Breast epithelium (tissue), 4 donors: ENCODE measurements around the gene SAMD10. TPM values are rescaled to one million over a fixed set of nuclear protein-coding genes. Genes with fewer than 3 reads are reported as not detected.
A peak's percentile ranks its signal among the peaks of the same experiment; 100 is the strongest.
"Not testable (repeated sequence)": the region's sequence is repeated elsewhere in the genome, so short reads cannot be mapped to it uniquely, and the experiment has no call there.

ENCODE experiments used
- DNase-seq, 2 donors: peaks; one replicate each; pipeline ENCODE4 v3.0.0-alpha.2; 2019; ENCODE audit warnings: low spot score in 2 of 2
- H3K27ac ChIP-seq, 2 donors: fragments of 200-600 bp; sonication (generic) in 1 of 2; one replicate each; pipeline ENCODE4 v1.5.1; 2016 to 2019; ENCODE audit warnings: mild to moderate bottlenecking in 1 of 2
- H3K27me3 ChIP-seq, 2 donors: fragments of 200-600 bp; sonication (generic) in 1 of 2; one replicate each; pipeline versions ENCODE4 v1.5.1 to v1.6.0; 2017 to 2019; ENCODE audit warnings: control low read depth in 1 of 2, mild to moderate bottlenecking in 1 of 2
- H3K36me3 ChIP-seq: fragments of 200-600 bp; one replicate; pipeline ENCODE4 v1.5.1; 2019
- H3K4me1 ChIP-seq, 2 donors: fragments of 200-600 bp; sonication (generic); one replicate each; pipeline ENCODE4 v1.5.1; 2016 to 2019; ENCODE audit warnings: control low read depth in 1 of 2
- H3K4me3 ChIP-seq, 3 donors: fragments of 200-600 bp; sonication (generic); 1 replicate in 2 of 3; 2 replicates in 1 of 3; pipeline ENCODE4 v1.5.1; 2016 to 2019; ENCODE audit warnings: mild to moderate bottlenecking in 3 of 3, moderate library complexity in 2 of 3
- H3K9me3 ChIP-seq, 2 donors: fragments of 200-600 bp; sonication (generic) in 1 of 2; one replicate each; pipeline ENCODE4 v1.5.1; 2016 to 2019; ENCODE audit warnings: control low read depth in 1 of 2
- CTCF ChIP-seq, 3 donors: fragments of 450-650 bp; IDR thresholded peaks; one replicate each; pipeline ENCODE4 v1.5.1; 2016 to 2017; ENCODE audit warnings: antibody characterized with exemption in 3 of 3, mild to moderate bottlenecking in 3 of 3, moderate library complexity in 3 of 3
- POLR2A ChIP-seq: fragments of 450-650 bp; IDR thresholded peaks from one replicate; pipeline ENCODE4 v1.6.1; 2016; ENCODE audit warnings: antibody characterized with exemption, mild to moderate bottlenecking, moderate library complexity
- POLR2AphosphoS5 ChIP-seq, 3 donors: sonication (generic); formaldehyde crosslinking; IDR thresholded peaks; one replicate each; pipeline ENCODE4 v1.6.1; 2017; ENCODE audit warnings: antibody characterized with exemption in 3 of 3
- intact Hi-C: fragments of 100-400 bp; cut with DNase I; formaldehyde crosslinking; loops from one replicate; pipeline ENCODE4 v1.15.1; 2023; ENCODE audit warnings: low total_unique reads
- total RNA-seq, 3 donors: library from RNA; depleted of rRNA; stranded (reverse); fragments of >200 nt; gene quantifications; one replicate each; pipeline ENCODE4 v1.1.0, GENCODE V29; 2016

Gene SAMD10
- total RNA-seq, 3 donors from 2014 or later, result 0.96 to 3.3 (median 2.8) TPM

- no peak overlapping the region for H3K4me3 ChIP-seq
- no peaks in the 10 kb centered on the region for H3K36me3 ChIP-seq
- H3K27me3 ChIP-seq, result no peaks in the 10 kb centered on the region
- no peaks in the 10 kb centered on the region for H3K9me3 ChIP-seq
- DNase-seq, result peak in 1 of 2 donors; percentile 40
- intact Hi-C loops, result loop anchor here (5.0 to 10.0 kb wide), 2 partner anchors 80 to 437 kb away; partner anchors contain the start of genes DNAJC5 and PTK6
- H3K27ac ChIP-seq, result peak overlapping the region; percentile 35 to 54
- TF ChIP-seq CTCF (IDR thresholded peaks at IDR 0.05) (no peak), POLR2A (no peak)
- peaks cover 0 to 6% of the 10 kb centered on the region in 2 donors for H3K4me1 ChIP-seq
Measured at GRCh38 chr20:63974402-63975200, 4.8 kb downstream of the SAMD10 start.

GRCh38 chr20:63973636-63974401 is 5.6 kb downstream of the SAMD10 start:
- peak overlapping the region; percentile 54 to 58 for H3K27ac ChIP-seq
- H3K4me1 ChIP-seq, result peaks cover 0 to 8% of the 10 kb centered on the region in 2 donors
- DNase-seq, result peak; percentile 76 to 91
- H3K27me3 ChIP-seq, result no peaks in the 10 kb centered on the region
- peak overlapping the region; percentile 15 to 60 (median 42) for H3K4me3 ChIP-seq
- intact Hi-C loops, result loop anchor here (5.0 to 10.0 kb wide), 2 partner anchors 79 to 437 kb away; partner anchors contain the start of genes DNAJC5 and PTK6
- TF ChIP-seq POLR2A (no peak), CTCF (IDR thresholded peaks at IDR 0.05) (peak; percentile 87 to 97 (median 97)), POLR2AphosphoS5 (IDR thresholded peaks at IDR 0.05) (peak in 2 of 3 donors; percentile 20 to 41)
- H3K9me3 ChIP-seq, result no peaks in the 10 kb centered on the region
- no peaks in the 10 kb centered on the region for H3K36me3 ChIP-seq

- intact Hi-C loops, result loop anchor here (5.0 to 10.0 kb wide), 2 partner anchors 78 to 436 kb away; partner anchors contain the start of genes DNAJC5 and PTK6
- Histone ChIP-seq H3K4me3 (no peak overlapping the region), H3K9me3 (no peaks in the 10 kb centered on the region), H3K27ac (peak overlapping the region in 1 of 2 donors; percentile 54), H3K36me3 (no peaks in the 10 kb centered on the region), H3K4me1 (peaks cover 0 to 9% of the 10 kb centered on the region in 2 donors), H3K27me3 (no peaks in the 10 kb centered on the region)
- TF ChIP-seq CTCF (IDR thresholded peaks at IDR 0.05) (no peak), POLR2AphosphoS5 (IDR thresholded peaks at IDR 0.05) (no peak), POLR2A (no peak)
- DNase-seq, result peak in 1 of 2 donors; percentile 16
Measured at GRCh38 chr20:63973160-63973479, 6.3 kb downstream of the SAMD10 start.

GRCh38 chr20:63972312-63973159 is 6.9 kb downstream of the SAMD10 start:
- intact Hi-C loops, result loop anchor here (5.0 to 10.0 kb wide), 2 partner anchors 78 to 435 kb away; partner anchors contain the start of genes DNAJC5 and PTK6
- peak in 1 of 2 donors; percentile 17 for DNase-seq
- H3K4me3 ChIP-seq, result no peak overlapping the region

GRCh38 chr20:63971960-63972311 is 7.5 kb downstream of the SAMD10 start:
- H3K36me3 ChIP-seq, H3K27me3 ChIP-seq, H3K4me3 ChIP-seq, H3K4me1 ChIP-seq, DNase-seq, H3K27ac ChIP-seq, H3K9me3 ChIP-seq: not testable (repeated sequence)
- intact Hi-C loops, result loop anchor here (5.0 to 10.0 kb wide), 2 partner anchors 77 to 435 kb away; partner anchors contain the start of genes DNAJC5 and PTK6

More at GRCh38 chr20:63972312-63973159, 6.9 kb downstream of the SAMD10 start:
- Histone ChIP-seq H3K27ac (no peak overlapping the region), H3K27me3 (no peaks in the 10 kb centered on the region), H3K36me3 (no peaks in the 10 kb centered on the region), H3K9me3 (no peaks in the 10 kb centered on the region), H3K4me1 (peaks cover 0 to 10% of the 10 kb centered on the region in 2 donors)
- TF ChIP-seq POLR2AphosphoS5 (IDR thresholded peaks at IDR 0.05), result no peak
- no peak for TF ChIP-seq CTCF (IDR thresholded peaks at IDR 0.05)
- TF ChIP-seq POLR2A, result no peak
